Karpas-422 (cell line): ENCODE data around the gene NOTUM. TPM values are rescaled to one million over a fixed set of nuclear protein-coding genes. Genes with fewer than 3 reads are reported as not detected.

Experiments
- DNase-seq: peaks from one replicate; pipeline ENCODE4 v3.0.0-alpha.2; 2015
- H2AFZ ChIP-seq: fragments of 200-600 bp; sonication (generic); 2 replicates; pipeline ENCODE4 v1.6.1; 2014; ENCODE audit warnings: antibody characterized with exemption, low read length, mixed read lengths
- H3K27ac ChIP-seq: fragments of 200-600 bp; sonication (generic); 2 replicates; pipeline ENCODE4 v1.5.1; 2014; ENCODE audit warnings: mild to moderate bottlenecking, low read length, moderate library complexity
- H3K27me3 ChIP-seq: fragments of 200-600 bp; sonication (generic); 2 replicates; pipeline ENCODE4 v1.6.1; 2014; ENCODE audit warnings: low read length, mixed read lengths
- H3K36me3 ChIP-seq: fragments of 200-600 bp; sonication (generic); 2 replicates; pipeline ENCODE4 v1.6.1; 2014; ENCODE audit warnings: low read length, mixed read lengths; ENCODE audit not compliant: insufficient read depth
- H3K4me1 ChIP-seq: fragments of 200-600 bp; sonication (generic); 2 replicates; pipeline ENCODE4 v1.6.1; 2014; ENCODE audit warnings: mild to moderate bottlenecking, low read length, mixed read lengths
- H3K4me2 ChIP-seq: fragments of 200-600 bp; sonication (generic); 2 replicates; pipeline ENCODE4 v1.6.1; 2014; ENCODE audit warnings: low read length, low read depth, mild to moderate bottlenecking; ENCODE audit not compliant: poor library complexity, severe bottlenecking
- H3K4me3 ChIP-seq: fragments of 200-600 bp; sonication (generic); 2 replicates; pipeline ENCODE4 v1.5.1; 2014; ENCODE audit warnings: mild to moderate bottlenecking, antibody characterized with exemption, low read length, mixed read lengths
- H3K79me2 ChIP-seq: fragments of 200-600 bp; sonication (generic); 2 replicates; pipeline ENCODE4 v1.6.1; 2014; ENCODE audit warnings: mild to moderate bottlenecking, low read length, mixed read lengths
- H3K9ac ChIP-seq: fragments of 200-600 bp; sonication (generic); 2 replicates; pipeline ENCODE4 v1.6.0; 2014; ENCODE audit warnings: low read length
- H3K9me2 ChIP-seq: fragments of 200-600 bp; sonication (generic), shearing (Covaris generic); replicated peaks from 2 replicates; pipeline ENCODE4 v1.6.0; 2014; ENCODE audit warnings: mild to moderate bottlenecking, low read length, moderate library complexity; ENCODE audit not compliant: insufficient read depth
- H3K9me3 ChIP-seq: fragments of 300-700, 200-600 bp; sonication (generic); 2 replicates; pipeline ENCODE4 v1.6.1; 2014; ENCODE audit warnings: low read length, mixed read lengths
- H4K20me1 ChIP-seq: fragments of 200-600 bp; sonication (generic); 2 replicates; pipeline ENCODE4 v1.6.1; 2014; ENCODE audit warnings: mild to moderate bottlenecking, antibody characterized with exemption, low read length, low read depth; ENCODE audit not compliant: insufficient read depth
- total RNA-seq: library from RNA; depleted of rRNA; stranded (reverse); fragments of >200 nt; shearing (Covaris generic); gene quantifications from 2 replicates; pipeline ENCODE4 v1.2.3, GENCODE V29; 2014; ENCODE audit warnings: low replicate concordance

The NOTUM gene
- total RNA-seq, 1 experiment from 2014 or later = not detected

GRCh38 chr17:81931557-81932332 is 29.2 kb downstream of the NOTUM start:
- H4K20me1 ChIP-seq = no peaks in the 10 kb centered on the region
- H3K4me3 ChIP-seq = no peak overlapping the region
- H3K79me2 ChIP-seq = peaks cover 4% of the 10 kb centered on the region
- no peaks in the 10 kb centered on the region for H3K36me3 ChIP-seq
- H3K9me2 ChIP-seq = no peaks in the 10 kb centered on the region
- no peak overlapping the region for H3K9ac ChIP-seq
- H2AFZ ChIP-seq = no peak overlapping the region
- no peak for DNase-seq
- no peaks in the 10 kb centered on the region for H3K9me3 ChIP-seq
- no peak overlapping the region for H3K27ac ChIP-seq
- H3K27me3 ChIP-seq = no peaks in the 10 kb centered on the region
- H3K4me1 ChIP-seq = peaks cover 8% of the 10 kb centered on the region
- H3K4me2 ChIP-seq = no peak overlapping the region

- Histone ChIP-seq H3K4me1 (peaks cover 11% of the 10 kb centered on the region), H3K4me3 (no peak overlapping the region), H3K9ac (no peak overlapping the region), H3K27me3 (no peaks in the 10 kb centered on the region), H4K20me1 (peaks cover 2% of the 10 kb centered on the region; the same call in 1 of the 2 replicates), H3K79me2 (peaks cover 10% of the 10 kb centered on the region), H3K36me3 (no peaks in the 10 kb centered on the region), H3K9me3 (no peaks in the 10 kb centered on the region), H2AFZ (no peak overlapping the region), H3K9me2 (no peaks in the 10 kb centered on the region), H3K4me2 (no peak overlapping the region), H3K27ac (no peak overlapping the region)
- DNase-seq = no peak
Observed at GRCh38 chr17:81931189-81931556, 29.8 kb downstream of the NOTUM start.

GRCh38 chr17:81930142-81931125 is 30.6 kb downstream of the NOTUM start:
- no peak overlapping the region for H3K4me3 ChIP-seq
- no peaks in the 10 kb centered on the region for H3K9me2 ChIP-seq
- DNase-seq = no peak
- H3K27me3 ChIP-seq = no peaks in the 10 kb centered on the region
- no peak overlapping the region for H3K4me2 ChIP-seq
- H3K9ac ChIP-seq = no peak overlapping the region
- H2AFZ ChIP-seq = no peak overlapping the region
- H3K36me3 ChIP-seq = no peaks in the 10 kb centered on the region
- H3K9me3 ChIP-seq = no peaks in the 10 kb centered on the region
- H3K4me1 ChIP-seq = peaks cover 18% of the 10 kb centered on the region
- peaks cover 6% of the 10 kb centered on the region; the same call in 1 of the 2 replicates for H4K20me1 ChIP-seq
- H3K79me2 ChIP-seq = peaks cover 18% of the 10 kb centered on the region
- no peak overlapping the region for H3K27ac ChIP-seq

GRCh38 chr17:81929253-81930141 is 31.5 kb downstream of the NOTUM start:
- no peak overlapping the region for H3K9ac ChIP-seq
- H3K36me3 ChIP-seq = no peaks in the 10 kb centered on the region
- no peak overlapping the region for H2AFZ ChIP-seq
- no peak for DNase-seq
- peaks cover 12% of the 10 kb centered on the region; the same call in 1 of the 2 replicates for H4K20me1 ChIP-seq
- no peak overlapping the region for H3K4me2 ChIP-seq
- H3K4me1 ChIP-seq = peaks cover 26% of the 10 kb centered on the region
- H3K27ac ChIP-seq = no peak overlapping the region
- peaks cover 27% of the 10 kb centered on the region for H3K79me2 ChIP-seq
- no peaks in the 10 kb centered on the region for H3K9me2 ChIP-seq
- H3K27me3 ChIP-seq = no peaks in the 10 kb centered on the region
- H3K4me3 ChIP-seq = no peak overlapping the region
- H3K9me3 ChIP-seq = no peaks in the 10 kb centered on the region

- H3K36me3 ChIP-seq = no peaks in the 10 kb centered on the region
- peak overlapping the region; percentile 51 for H3K4me2 ChIP-seq
- no peaks in the 10 kb centered on the region for H3K9me2 ChIP-seq
- peaks cover 31% of the 10 kb centered on the region for H3K4me1 ChIP-seq
- H3K9ac ChIP-seq = peak overlapping the region; percentile 60
- no peaks in the 10 kb centered on the region for H3K27me3 ChIP-seq
- H4K20me1 ChIP-seq = peaks cover 17% of the 10 kb centered on the region; the same call in 1 of the 2 replicates
- H3K4me3 ChIP-seq = peak overlapping the region; percentile 59; the same call in 1 of the 2 replicates
- no peak overlapping the region; the same call in 1 of the 2 replicates for H2AFZ ChIP-seq
- H3K79me2 ChIP-seq = peaks cover 35% of the 10 kb centered on the region
- H3K9me3 ChIP-seq = no peaks in the 10 kb centered on the region
- DNase-seq = no peak
- H3K27ac ChIP-seq = no peak overlapping the region
Observed at GRCh38 chr17:81928544-81929252, 32.3 kb downstream of the NOTUM start.

GRCh38 chr17:81927653-81928543 is 33.1 kb downstream of the NOTUM start, which contains the start of gene MAFG:
TSS of gene MAFG (minus strand) at chr17:81927735. CDS start at chr17:81923185, 4,550 bp downstream.
- H3K79me2 ChIP-seq = peaks cover 38% of the 10 kb centered on the region
- no peaks in the 10 kb centered on the region for H3K27me3 ChIP-seq
- peak within 1 kb of the TSS; percentile 69 for H3K27ac ChIP-seq
- H2AFZ ChIP-seq = peak within 1 kb of the TSS; percentile 72; the same call in 1 of the 2 replicates
- peak within 1 kb of the TSS; percentile 96 for H3K4me2 ChIP-seq
- DNase-seq = peak; percentile 97
- peaks cover 31% of the 10 kb centered on the region for H3K4me1 ChIP-seq
- H3K9me3 ChIP-seq = no peaks in the 10 kb centered on the region
- peak within 1 kb of the TSS; percentile 96 for H3K9ac ChIP-seq
- peaks cover 17% of the 10 kb centered on the region; the same call in 1 of the 2 replicates for H4K20me1 ChIP-seq
- no peaks in the 10 kb centered on the region for H3K36me3 ChIP-seq
- no peaks in the 10 kb centered on the region for H3K9me2 ChIP-seq
- H3K4me3 ChIP-seq = peak within 1 kb of the TSS; percentile 81
